HepG2 (cell line): ENCODE data around the gene CD300A. TPM values are rescaled to one million over a fixed set of nuclear protein-coding genes. Genes with fewer than 3 reads are reported as not detected.

ENCODE experiments used
- ARID5B ChIP-seq: IDR thresholded peaks from 2 replicates; pipeline ENCODE4 v1.4.0; 2020; ENCODE audit warnings: mild to moderate bottlenecking, missing genetic modification reagents
- CAMTA2 ChIP-seq: sonication (generic); formaldehyde crosslinking; IDR thresholded peaks from 2 replicates; pipeline ENCODE4 v1.4.0; 2020; ENCODE audit warnings: mild to moderate bottlenecking, missing genetic modification reagents, borderline replicate concordance
- CBX2 ChIP-seq, 2 experiments: fragments of 200-600 bp in 1 of 2; sonication (generic); formaldehyde crosslinking in 1 of 2; IDR thresholded peaks; 2 replicates each; pipeline versions ENCODE4 v1.7.0 to v1.8.1; 2018 to 2022; ENCODE audit warnings: low read depth in 2 of 2, low read length in 1 of 2, mild to moderate bottlenecking in 1 of 2, missing genetic modification reagents in 1 of 2
- CERS6 ChIP-seq: sonication (generic); formaldehyde crosslinking; IDR thresholded peaks from 2 replicates; pipeline ENCODE4 v1.5.0; 2020; ENCODE audit warnings: missing genetic modification reagents
- GLMP ChIP-seq: sonication (generic); formaldehyde crosslinking; IDR thresholded peaks from 2 replicates; pipeline ENCODE4 v1.9.0; 2021; ENCODE audit warnings: missing genetic modification reagents, mild to moderate bottlenecking, borderline replicate concordance
- MLX ChIP-seq: IDR thresholded peaks from 2 replicates; pipeline ENCODE4 v1.6.1; 2016
- RNF2 ChIP-seq: fragments of 450-650 bp; conservative IDR thresholded peaks from 2 replicates; pipeline ENCODE4 v1.6.1; 2016; ENCODE audit warnings: low read depth
- THYN1 ChIP-seq: sonication (generic); formaldehyde crosslinking; IDR thresholded peaks from 2 replicates; pipeline ENCODE4 v1.8.1; 2023; ENCODE audit warnings: low read depth, mild to moderate bottlenecking, moderate library complexity, missing genetic modification reagents, borderline replicate concordance
- ZEB1 ChIP-seq: IDR thresholded peaks from 2 replicates; pipeline ENCODE4 v1.6.1; 2012; ENCODE audit warnings: mild to moderate bottlenecking, low read depth, inconsistent platforms; ENCODE audit not compliant: insufficient replicate concordance
- ZNF160 ChIP-seq: sonication (generic); formaldehyde crosslinking; IDR thresholded peaks from 2 replicates; pipeline ENCODE4 v1.8.0; 2022; ENCODE audit warnings: mild to moderate bottlenecking, inconsistent platforms, missing genetic modification reagents
- ZNF510 ChIP-seq: sonication (generic); formaldehyde crosslinking; IDR thresholded peaks from 2 replicates; pipeline ENCODE4 v1.4.0; 2020; ENCODE audit warnings: low read depth, mild to moderate bottlenecking, missing genetic modification reagents
- ZNF574 ChIP-seq: sonication (generic); formaldehyde crosslinking; IDR thresholded peaks from 2 replicates; pipeline ENCODE4 v1.4.0; 2020; ENCODE audit warnings: missing genetic modification reagents
- ZNF580 ChIP-seq: IDR thresholded peaks from 2 replicates; pipeline ENCODE4 v1.6.1; 2016; ENCODE audit warnings: low read depth, borderline replicate concordance
- ZNF691 ChIP-seq: sonication (generic); formaldehyde crosslinking; IDR thresholded peaks from 2 replicates; pipeline ENCODE4 v1.4.0; 2020; ENCODE audit warnings: missing genetic modification reagents, low read depth, mild to moderate bottlenecking, borderline replicate concordance
- polyA plus RNA-seq, 8 experiments: library from polyadenylated mRNA; depleted of rRNA in 3 of 8; stranded (reverse) in 7 of 8; unstranded in 1 of 8; fragments of >200 nt; fragmentation: Illumina TruSeq in 4 of 8; extraction: Trizol in 4 of 8; gene quantifications; 2 replicates each; pipeline versions ENCODE4 v1.2.1 to v1.2.3, GENCODE V29; 2011 to 2016; ENCODE audit warnings: low read depth in 4 of 8, missing spikeins in 1 of 8, mixed read lengths in 1 of 8; ENCODE audit not compliant: insufficient read depth in 1 of 8
- total RNA-seq, 5 experiments: library from RNA; depleted of rRNA; stranded (reverse); fragments of >200 nt; fragmentation: Illumina TruSeq; extraction: Trizol; gene quantifications; 2 replicates each; pipeline ENCODE4 v1.2.3, GENCODE V29; 2016; ENCODE audit warnings: low read depth in 1 of 5

Gene CD300A
- total and polyA plus RNA-seq, 2 of the 13 experiments (the other 11 are each of a cell fraction or from before 2014, with no cell fraction given): not detected

GRCh38 chr17:74454197-74455024 lies 12.0 kb upstream of the CD300A start (continued):
- TF ChIP-seq ARID5B (CRISPR knock-in tag): peak; percentile 64
- peak; percentile 15; the same call in 1 of the 2 replicates for TF ChIP-seq CERS6 (CRISPR knock-in tag)
- TF ChIP-seq CBX2 (IDR thresholded peaks at IDR 0.05; ENCODE audit: low read depth, low read length): no peak
- no peak for TF ChIP-seq CBX2 (CRISPR knock-in tag; IDR thresholded peaks at IDR 0.05; ENCODE audit: low read depth)
- TF ChIP-seq ZNF580 (CRISPR knock-in tag): no peak
- TF ChIP-seq RNF2: no peak
- 0 out of 2 replicates have a peak, but pooled peaks have one; percentile 47 for TF ChIP-seq CAMTA2 (CRISPR knock-in tag)
- TF ChIP-seq MLX (CRISPR knock-in tag): peak; percentile 16; the same call in 1 of the 2 replicates
- peak; percentile 58; the same call in 1 of the 2 replicates for TF ChIP-seq ZNF160
- TF ChIP-seq ZNF510 (CRISPR knock-in tag): peak; percentile 42; the same call in 1 of the 2 replicates
- TF ChIP-seq ZNF574 (CRISPR knock-in tag): peak; percentile 50; the same call in 1 of the 2 replicates
- no peak for TF ChIP-seq THYN1 (CRISPR knock-in tag)
- 0 out of 2 replicates have a peak, but pooled peaks have one; percentile 59 for TF ChIP-seq ZNF691
- TF ChIP-seq GLMP (CRISPR knock-in tag): no peak
- TF ChIP-seq ZEB1: no peak
